OCI-LY1 (cell line): Measurements from ENCODE around the gene ZNF410.

Experiments
- EZH2 ChIP-seq: fragments of 200-600 bp; sonication (generic), shearing (Covaris generic); IDR thresholded peaks from 2 replicates; pipeline ENCODE4 v1.8.0; 2017; ENCODE audit warnings: borderline replicate concordance, mixed run types, mild to moderate bottlenecking, antibody characterized with exemption, low read length, moderate library complexity, mixed read lengths
- TF ChIP-seq, protein P1 (sequence below): fragments of 200-600 bp; sonication (generic), shearing (Covaris generic); IDR thresholded peaks from 2 replicates; pipeline ENCODE4 v1.5.1; 2017; ENCODE audit warnings: mild to moderate bottlenecking, antibody characterized with exemption, low read length, moderate library complexity, mixed read lengths

DNA sequence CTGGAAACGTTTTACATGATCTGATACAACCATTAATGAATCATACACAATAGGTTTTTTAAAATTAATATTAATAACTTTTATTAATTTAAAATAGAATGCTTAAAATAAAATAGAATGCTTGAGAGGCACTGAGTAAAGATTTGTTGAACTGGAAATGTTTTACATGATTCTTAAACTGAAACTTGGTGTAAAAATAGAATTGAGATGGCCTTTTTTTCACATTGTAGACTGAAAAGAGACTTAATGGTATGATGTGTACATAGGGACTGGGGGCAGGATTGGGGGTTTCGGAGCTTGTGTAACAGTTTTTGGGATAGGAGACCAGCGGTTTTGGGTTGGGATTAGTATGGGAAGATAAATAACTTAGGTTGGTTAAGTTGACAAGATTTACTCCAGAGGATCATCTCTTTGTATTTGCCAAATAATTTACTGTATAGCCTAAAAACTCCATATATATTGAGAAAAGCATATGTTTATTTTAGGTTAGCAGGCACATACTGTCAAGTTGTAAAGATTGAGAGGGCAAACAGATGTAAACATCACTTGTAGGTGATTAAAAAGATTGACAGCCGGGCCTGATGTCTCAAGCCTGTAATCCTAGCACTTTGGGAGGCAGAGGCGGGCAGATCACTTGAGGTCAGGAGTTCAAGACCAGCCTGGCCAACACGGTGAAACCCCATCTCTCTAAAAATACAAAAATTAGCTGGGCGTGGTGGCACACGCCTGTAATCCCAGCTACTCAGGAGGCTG lies 2.0 kb upstream of the ZNF410 start:
- TF ChIP-seq, protein P1, sequence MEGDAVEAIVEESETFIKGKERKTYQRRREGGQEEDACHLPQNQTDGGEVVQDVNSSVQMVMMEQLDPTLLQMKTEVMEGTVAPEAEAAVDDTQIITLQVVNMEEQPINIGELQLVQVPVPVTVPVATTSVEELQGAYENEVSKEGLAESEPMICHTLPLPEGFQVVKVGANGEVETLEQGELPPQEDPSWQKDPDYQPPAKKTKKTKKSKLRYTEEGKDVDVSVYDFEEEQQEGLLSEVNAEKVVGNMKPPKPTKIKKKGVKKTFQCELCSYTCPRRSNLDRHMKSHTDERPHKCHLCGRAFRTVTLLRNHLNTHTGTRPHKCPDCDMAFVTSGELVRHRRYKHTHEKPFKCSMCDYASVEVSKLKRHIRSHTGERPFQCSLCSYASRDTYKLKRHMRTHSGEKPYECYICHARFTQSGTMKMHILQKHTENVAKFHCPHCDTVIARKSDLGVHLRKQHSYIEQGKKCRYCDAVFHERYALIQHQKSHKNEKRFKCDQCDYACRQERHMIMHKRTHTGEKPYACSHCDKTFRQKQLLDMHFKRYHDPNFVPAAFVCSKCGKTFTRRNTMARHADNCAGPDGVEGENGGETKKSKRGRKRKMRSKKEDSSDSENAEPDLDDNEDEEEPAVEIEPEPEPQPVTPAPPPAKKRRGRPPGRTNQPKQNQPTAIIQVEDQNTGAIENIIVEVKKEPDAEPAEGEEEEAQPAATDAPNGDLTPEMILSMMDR, result no peak
- no peak for TF ChIP-seq EZH2
